Cardiac muscle cell (in vitro differentiated cells and primary cell): ENCODE measurements around the gene CCNK. TPM values are rescaled to one million over a fixed set of nuclear protein-coding genes. Genes with fewer than 3 reads are reported as not detected.

Source experiments
- DNase-seq, 2 donors: peaks; one replicate each; pipeline versions ENCODE4 v3.0.0 to v3.0.0-alpha.2; 2010 to 2017; ENCODE audit warnings: low read depth in 1 of 2, low spot score in 1 of 2
- H3K27ac ChIP-seq: fragments of 200-600 bp; sonication (generic); 2 replicates; pipeline ENCODE4 v1.5.1; 2016
- H3K27me3 ChIP-seq: fragments of 200-600 bp; sonication (generic); 2 replicates; pipeline ENCODE4 v1.6.0; 2016; ENCODE audit warnings: control low read depth
- H3K36me3 ChIP-seq: fragments of 200-600 bp; sonication (generic); 2 replicates; pipeline ENCODE4 v1.5.1; 2016; ENCODE audit warnings: control low read depth
- H3K4me1 ChIP-seq: fragments of 200-600 bp; sonication (generic); 2 replicates; pipeline ENCODE4 v1.8.1; 2017; ENCODE audit warnings: low read depth, mild to moderate bottlenecking, mixed run types
- H3K4me3 ChIP-seq: fragments of 200-600 bp; sonication (generic); 2 replicates; pipeline ENCODE4 v1.5.1; 2016; ENCODE audit warnings: mild to moderate bottlenecking
- H3K9me3 ChIP-seq: fragments of 200-600 bp; sonication (generic); 2 replicates; pipeline ENCODE4 v1.5.1; 2017; ENCODE audit warnings: low read depth, mild to moderate bottlenecking, control low read depth
- CTCF ChIP-seq: IDR thresholded peaks from 2 replicates; pipeline ENCODE4 v1.5.1; 2012; ENCODE audit warnings: low read depth, mild to moderate bottlenecking, low read length
- polyA plus RNA-seq: library from polyadenylated mRNA; unstranded; fragments of >200 nt; fragmentation: Nextera tagmentation; extraction: Ambion mirVana; gene quantifications from 2 replicates; pipeline ENCODE4 v1.2.1, GENCODE V29; 2016
- total RNA-seq: library from RNA; depleted of rRNA; stranded (reverse); fragments of >200 nt; gene quantifications from 2 replicates; pipeline ENCODE4 v1.2.3, GENCODE V29; 2016

CCNK gene
- total and polyA plus RNA-seq, 2 experiments from 2014 or later, result 13.3 to 17.3 TPM

GRCh38 chr14:99548255-99548654, 67.0 kb downstream of the CCNK start:
- H3K4me3 ChIP-seq, result no peak overlapping the region
- H3K9me3 ChIP-seq, result no peaks in the 10 kb centered on the region
- H3K27ac ChIP-seq, result no peak overlapping the region
- TF ChIP-seq CTCF, result no peak
- no peaks in the 10 kb centered on the region for H3K27me3 ChIP-seq
- no peak for DNase-seq
- no peaks in the 10 kb centered on the region for H3K36me3 ChIP-seq
- H3K4me1 ChIP-seq, result peaks cover 31% of the 10 kb centered on the region

GRCh38 chr14:99548871-99549515, 67.8 kb downstream of the CCNK start:
- Histone ChIP-seq H3K36me3 (no peaks in the 10 kb centered on the region), H3K27me3 (no peaks in the 10 kb centered on the region), H3K27ac (no peak overlapping the region), H3K4me3 (no peak overlapping the region), H3K9me3 (no peaks in the 10 kb centered on the region), H3K4me1 (peaks cover 31% of the 10 kb centered on the region)
- no peak for TF ChIP-seq CTCF
- no peak for DNase-seq

GRCh38 chr14:99549684-99550083, 68.5 kb downstream of the CCNK start:
- Histone ChIP-seq H3K36me3 (no peaks in the 10 kb centered on the region), H3K27ac (no peak overlapping the region), H3K9me3 (no peaks in the 10 kb centered on the region), H3K4me1 (peaks cover 28% of the 10 kb centered on the region), H3K27me3 (no peaks in the 10 kb centered on the region), H3K4me3 (no peak overlapping the region)
- TF ChIP-seq CTCF, result no peak
- DNase-seq, result peak in 1 of 2 donors; percentile 34

GRCh38 chr14:99550387-99550992, 69.3 kb downstream of the CCNK start:
- peaks cover 22% of the 10 kb centered on the region for H3K4me1 ChIP-seq
- no peak overlapping the region for H3K4me3 ChIP-seq
- no peak overlapping the region for H3K27ac ChIP-seq
- no peak for DNase-seq
- H3K9me3 ChIP-seq, result no peaks in the 10 kb centered on the region
- no peaks in the 10 kb centered on the region for H3K27me3 ChIP-seq
- H3K36me3 ChIP-seq, result no peaks in the 10 kb centered on the region
- TF ChIP-seq CTCF, result no peak

- Histone ChIP-seq H3K36me3 (no peaks in the 10 kb centered on the region), H3K4me1 (peaks cover 17% of the 10 kb centered on the region), H3K9me3 (no peaks in the 10 kb centered on the region), H3K27me3 (no peaks in the 10 kb centered on the region), H3K4me3 (no peak overlapping the region), H3K27ac (no peak overlapping the region)
- DNase-seq, result no peak
- TF ChIP-seq CTCF, result no peak
These were observed 70.1 kb downstream of the CCNK start for GRCh38 chr14:99551034-99551922.
